HepG2 (cell line): ENCODE data around the gene LEPROT. TPM values are rescaled to one million over a fixed set of nuclear protein-coding genes. Genes with fewer than 3 reads are reported as not detected.

ENCODE experiments used
- ATF2 ChIP-seq: sonication (generic); formaldehyde crosslinking; IDR thresholded peaks from 2 replicates; pipeline ENCODE4 v1.4.0; 2020; ENCODE audit warnings: missing genetic modification reagents
- KDM3A ChIP-seq: IDR thresholded peaks from 2 replicates; pipeline ENCODE4 v1.6.1; 2018; ENCODE audit warnings: low read depth, missing compliant biosample characterization
- MAFG ChIP-seq: sonication (generic); formaldehyde crosslinking; IDR thresholded peaks from 2 replicates; pipeline ENCODE4 v1.5.1; 2020; ENCODE audit warnings: mild to moderate bottlenecking, missing genetic modification reagents
- SRF ChIP-seq: IDR thresholded peaks from 2 replicates; pipeline ENCODE4 v1.6.1; 2011; ENCODE audit warnings: mild to moderate bottlenecking, low read depth, low read length, moderate library complexity
- ZBTB21 ChIP-seq: sonication (generic); formaldehyde crosslinking; IDR thresholded peaks from 2 replicates; pipeline ENCODE4 v1.4.0; 2020; ENCODE audit warnings: missing genetic modification reagents
- ZNF383 ChIP-seq: sonication (generic); formaldehyde crosslinking; IDR thresholded peaks from 2 replicates; pipeline ENCODE4 v1.4.0; 2020; ENCODE audit warnings: missing genetic modification reagents, mild to moderate bottlenecking, borderline replicate concordance
- ZNF567 ChIP-seq: sonication (generic); formaldehyde crosslinking; IDR thresholded peaks from 2 replicates; pipeline ENCODE4 v1.8.1; 2023; ENCODE audit warnings: mild to moderate bottlenecking, missing genetic modification reagents, borderline replicate concordance
- polyA plus RNA-seq, 8 experiments: library from polyadenylated mRNA; depleted of rRNA in 3 of 8; stranded (reverse) in 7 of 8; unstranded in 1 of 8; fragments of >200 nt; fragmentation: Illumina TruSeq in 4 of 8; extraction: Trizol in 4 of 8; gene quantifications; 2 replicates each; pipeline versions ENCODE4 v1.2.1 to v1.2.3, GENCODE V29; 2011 to 2016; ENCODE audit warnings: low read depth in 4 of 8, missing spikeins in 1 of 8, mixed read lengths in 1 of 8; ENCODE audit not compliant: insufficient read depth in 1 of 8
- total RNA-seq, 5 experiments: library from RNA; depleted of rRNA; stranded (reverse); fragments of >200 nt; fragmentation: Illumina TruSeq; extraction: Trizol; gene quantifications; 2 replicates each; pipeline ENCODE4 v1.2.3, GENCODE V29; 2016; ENCODE audit warnings: low read depth in 1 of 5
- TF ChIP-seq, protein P1 (sequence below): sonication (generic); formaldehyde crosslinking; conservative IDR thresholded peaks from 2 replicates; pipeline ENCODE4 v1.4.0; 2020; ENCODE audit warnings: mild to moderate bottlenecking, missing genetic modification reagents, moderate library complexity
- TF ChIP-seq, protein P2 (sequence below): sonication (generic); formaldehyde crosslinking; IDR thresholded peaks from 2 replicates; pipeline ENCODE4 v1.5.0; 2020; ENCODE audit warnings: mild to moderate bottlenecking, missing genetic modification reagents
- TF ChIP-seq, protein P3 (sequence below): fragments of 450-650 bp; IDR thresholded peaks from 2 replicates; pipeline ENCODE4 v1.6.1; 2016

Gene LEPROT
- total and polyA plus RNA-seq, 2 of the 13 experiments (the other 11 are each of a cell fraction or from before 2014, with no cell fraction given): 36.8 to 51.4 TPM

DNA sequence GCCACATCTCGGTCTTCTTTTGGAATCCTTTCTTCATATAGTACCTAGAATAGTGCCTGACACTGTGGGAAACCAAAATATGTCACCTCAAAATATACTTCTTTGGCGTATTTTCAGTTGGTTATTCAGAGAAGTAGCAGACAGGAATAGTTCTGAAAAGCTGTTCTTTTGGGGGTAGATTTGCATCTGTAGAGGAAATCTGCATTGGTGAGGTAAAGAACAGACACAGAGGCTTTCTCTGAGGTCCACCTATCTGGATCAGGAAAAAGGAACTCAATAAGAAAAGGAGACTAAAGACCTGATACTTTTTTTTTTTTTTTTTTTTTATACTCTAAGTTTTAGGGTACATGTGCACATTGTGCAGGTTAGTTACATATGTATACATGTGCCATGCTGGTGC lies 23.2 kb downstream of the LEPROT start (continued):
- TF ChIP-seq, protein P1, sequence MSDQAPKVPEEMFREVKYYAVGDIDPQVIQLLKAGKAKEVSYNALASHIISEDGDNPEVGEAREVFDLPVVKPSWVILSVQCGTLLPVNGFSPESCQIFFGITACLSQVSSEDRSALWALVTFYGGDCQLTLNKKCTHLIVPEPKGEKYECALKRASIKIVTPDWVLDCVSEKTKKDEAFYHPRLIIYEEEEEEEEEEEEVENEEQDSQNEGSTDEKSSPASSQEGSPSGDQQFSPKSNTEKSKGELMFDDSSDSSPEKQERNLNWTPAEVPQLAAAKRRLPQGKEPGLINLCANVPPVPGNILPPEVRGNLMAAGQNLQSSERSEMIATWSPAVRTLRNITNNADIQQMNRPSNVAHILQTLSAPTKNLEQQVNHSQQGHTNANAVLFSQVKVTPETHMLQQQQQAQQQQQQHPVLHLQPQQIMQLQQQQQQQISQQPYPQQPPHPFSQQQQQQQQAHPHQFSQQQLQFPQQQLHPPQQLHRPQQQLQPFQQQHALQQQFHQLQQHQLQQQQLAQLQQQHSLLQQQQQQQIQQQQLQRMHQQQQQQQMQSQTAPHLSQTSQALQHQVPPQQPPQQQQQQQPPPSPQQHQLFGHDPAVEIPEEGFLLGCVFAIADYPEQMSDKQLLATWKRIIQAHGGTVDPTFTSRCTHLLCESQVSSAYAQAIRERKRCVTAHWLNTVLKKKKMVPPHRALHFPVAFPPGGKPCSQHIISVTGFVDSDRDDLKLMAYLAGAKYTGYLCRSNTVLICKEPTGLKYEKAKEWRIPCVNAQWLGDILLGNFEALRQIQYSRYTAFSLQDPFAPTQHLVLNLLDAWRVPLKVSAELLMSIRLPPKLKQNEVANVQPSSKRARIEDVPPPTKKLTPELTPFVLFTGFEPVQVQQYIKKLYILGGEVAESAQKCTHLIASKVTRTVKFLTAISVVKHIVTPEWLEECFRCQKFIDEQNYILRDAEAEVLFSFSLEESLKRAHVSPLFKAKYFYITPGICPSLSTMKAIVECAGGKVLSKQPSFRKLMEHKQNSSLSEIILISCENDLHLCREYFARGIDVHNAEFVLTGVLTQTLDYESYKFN (CRISPR knock-in tag): no peak
- TF ChIP-seq, protein P2, sequence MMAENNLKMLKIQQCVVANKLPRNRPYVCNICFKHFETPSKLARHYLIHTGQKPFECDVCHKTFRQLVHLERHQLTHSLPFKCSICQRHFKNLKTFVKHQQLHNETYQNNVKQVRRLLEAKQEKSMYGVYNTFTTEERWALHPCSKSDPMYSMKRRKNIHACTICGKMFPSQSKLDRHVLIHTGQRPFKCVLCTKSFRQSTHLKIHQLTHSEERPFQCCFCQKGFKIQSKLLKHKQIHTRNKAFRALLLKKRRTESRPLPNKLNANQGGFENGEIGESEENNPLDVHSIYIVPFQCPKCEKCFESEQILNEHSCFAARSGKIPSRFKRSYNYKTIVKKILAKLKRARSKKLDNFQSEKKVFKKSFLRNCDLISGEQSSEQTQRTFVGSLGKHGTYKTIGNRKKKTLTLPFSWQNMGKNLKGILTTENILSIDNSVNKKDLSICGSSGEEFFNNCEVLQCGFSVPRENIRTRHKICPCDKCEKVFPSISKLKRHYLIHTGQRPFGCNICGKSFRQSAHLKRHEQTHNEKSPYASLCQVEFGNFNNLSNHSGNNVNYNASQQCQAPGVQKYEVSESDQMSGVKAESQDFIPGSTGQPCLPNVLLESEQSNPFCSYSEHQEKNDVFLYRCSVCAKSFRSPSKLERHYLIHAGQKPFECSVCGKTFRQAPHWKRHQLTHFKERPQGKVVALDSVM (CRISPR knock-in tag): no peak
- TF ChIP-seq SRF: no peak
- no peak for TF ChIP-seq KDM3A (CRISPR knock-in tag)
- TF ChIP-seq ATF2 (CRISPR knock-in tag): no peak
- TF ChIP-seq, protein P3, sequence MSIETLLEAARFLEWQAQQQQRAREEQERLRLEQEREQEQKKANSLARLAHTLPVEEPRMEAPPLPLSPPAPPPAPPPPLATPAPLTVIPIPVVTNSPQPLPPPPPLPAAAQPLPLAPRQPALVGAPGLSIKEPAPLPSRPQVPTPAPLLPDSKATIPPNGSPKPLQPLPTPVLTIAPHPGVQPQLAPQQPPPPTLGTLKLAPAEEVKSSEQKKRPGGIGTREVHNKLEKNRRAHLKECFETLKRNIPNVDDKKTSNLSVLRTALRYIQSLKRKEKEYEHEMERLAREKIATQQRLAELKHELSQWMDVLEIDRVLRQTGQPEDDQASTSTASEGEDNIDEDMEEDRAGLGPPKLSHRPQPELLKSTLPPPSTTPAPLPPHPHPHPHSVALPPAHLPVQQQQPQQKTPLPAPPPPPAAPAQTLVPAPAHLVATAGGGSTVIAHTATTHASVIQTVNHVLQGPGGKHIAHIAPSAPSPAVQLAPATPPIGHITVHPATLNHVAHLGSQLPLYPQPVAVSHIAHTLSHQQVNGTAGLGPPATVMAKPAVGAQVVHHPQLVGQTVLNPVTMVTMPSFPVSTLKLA: no peak
- no peak for TF ChIP-seq ZNF567
- no peak for TF ChIP-seq ZNF383
- TF ChIP-seq MAFG (CRISPR knock-in tag): no peak
- TF ChIP-seq ZBTB21 (CRISPR knock-in tag): no peak
